Peyer's patch (tissue), 4 donors: ENCODE data around the gene POLR3H.

ENCODE experiments used
- CTCF ChIP-seq, 6 experiments: fragments of 450-650 bp in 4 of 6; fragments of 200-600 bp in 2 of 6; sonication (generic) in 1 of 6; IDR thresholded peaks; one replicate each; pipeline ENCODE4 v1.5.1; 2017 to 2019; ENCODE audit warnings: antibody characterized with exemption in 6 of 6, mild to moderate bottlenecking in 3 of 6, moderate library complexity in 1 of 6
- POLR2A ChIP-seq, 2 donors: fragments of 450-650 bp; IDR thresholded peaks; one replicate each; pipeline ENCODE4 v1.5.1; 2017; ENCODE audit warnings: antibody characterized with exemption in 2 of 2, mild to moderate bottlenecking in 2 of 2, moderate library complexity in 2 of 2

- TF ChIP-seq CTCF (IDR thresholded peaks at IDR 0.05) = no peak
- no peak for TF ChIP-seq POLR2A (IDR thresholded peaks at IDR 0.05)
These were observed 11.2 kb upstream of the POLR3H start for GRCh38 chr22:41555325-41555982.
